ENCODE data around the gene PCNT. TPM values are rescaled to one million over a fixed set of nuclear protein-coding genes. Genes with fewer than 3 reads are reported as not detected.

The PCNT gene
- polyA plus RNA-seq, 1 experiment = 8.5 TPM

DNA sequence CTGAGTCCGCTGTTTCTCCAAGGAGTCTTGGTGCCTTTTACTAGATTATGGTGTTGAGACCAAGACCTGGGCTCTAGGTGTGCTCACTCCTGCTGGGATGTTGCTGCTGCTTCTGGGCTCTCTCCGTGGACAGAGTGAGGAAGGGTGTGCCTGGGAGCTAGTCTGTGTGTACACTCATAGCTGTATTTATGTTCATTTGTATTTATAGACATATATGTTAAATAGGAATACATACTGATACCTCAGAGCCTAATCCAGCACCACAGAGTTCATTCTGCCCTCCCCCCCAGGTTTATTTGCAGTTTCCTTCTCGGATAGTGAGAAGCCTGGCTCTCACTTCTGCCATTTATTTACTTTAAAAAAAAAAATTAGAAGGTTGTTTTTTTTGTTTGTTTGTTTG, 12.6 kb downstream of the PCNT start:
- TF ChIP-seq CTCF (IDR thresholded peaks at IDR 0.05; ENCODE audit: low read depth, low read length) = no peak
- POLR2A ChIA-PET = interaction anchor here (0.6 kb wide), 1 partner anchor 80 kb away, joined by 9 read pairs; no protein-coding TSS in a partner anchor

GRCh38 chr21:46340998-46341397, 17.0 kb downstream of the PCNT start:
- Histone ChIP-seq H3K27me3 (ENCODE audit: control insufficient read depth, insufficient read depth, low read length) (no peaks in the 10 kb centered on the region), H3K4me3 (ENCODE audit: low read depth, low read length) (no peak overlapping the region), H3K27ac (ENCODE audit: low read depth, low read length) (no peak overlapping the region), H3K9me3 (ENCODE audit: control insufficient read depth, insufficient read depth, low read length) (no peaks in the 10 kb centered on the region)
- DNase-seq (ENCODE audit: low read depth, low spot score) = no peak
- ChIA-PET CTCF (interaction anchor here (1.0 kb wide), 1 partner anchor 298 kb away, joined by 4 read pairs; no protein-coding TSS in a partner anchor), POLR2A (no interaction called here)
- TF ChIP-seq CTCF (IDR thresholded peaks at IDR 0.05; ENCODE audit: low read depth, low read length) = no peak

More for the DNA sequence above, 12.6 kb downstream of the PCNT start:
- no peak for DNase-seq (ENCODE audit: low read depth, low spot score)
- CTCF ChIA-PET = no interaction called here
- Histone ChIP-seq H3K4me3 (ENCODE audit: low read depth, low read length) (no peak overlapping the region), H3K27me3 (ENCODE audit: control insufficient read depth, insufficient read depth, low read length) (no peaks in the 10 kb centered on the region), H3K9me3 (ENCODE audit: control insufficient read depth, insufficient read depth, low read length) (no peaks in the 10 kb centered on the region), H3K27ac (ENCODE audit: low read depth, low read length) (no peak overlapping the region)

- POLR2A ChIA-PET = no interaction called here
- Histone ChIP-seq H3K27ac (ENCODE audit: low read depth, low read length) (no peak overlapping the region), H3K27me3 (ENCODE audit: control insufficient read depth, insufficient read depth, low read length) (no peaks in the 10 kb centered on the region), H3K9me3 (ENCODE audit: control insufficient read depth, insufficient read depth, low read length) (no peaks in the 10 kb centered on the region), H3K4me3 (ENCODE audit: low read depth, low read length) (no peak overlapping the region)
- TF ChIP-seq CTCF (IDR thresholded peaks at IDR 0.05; ENCODE audit: low read depth, low read length) = no peak
- CTCF ChIA-PET = no interaction called here
- DNase-seq (ENCODE audit: low read depth, low spot score) = no peak
Measured at GRCh38 chr21:46344219-46344915, 20.4 kb downstream of the PCNT start.

DNA sequence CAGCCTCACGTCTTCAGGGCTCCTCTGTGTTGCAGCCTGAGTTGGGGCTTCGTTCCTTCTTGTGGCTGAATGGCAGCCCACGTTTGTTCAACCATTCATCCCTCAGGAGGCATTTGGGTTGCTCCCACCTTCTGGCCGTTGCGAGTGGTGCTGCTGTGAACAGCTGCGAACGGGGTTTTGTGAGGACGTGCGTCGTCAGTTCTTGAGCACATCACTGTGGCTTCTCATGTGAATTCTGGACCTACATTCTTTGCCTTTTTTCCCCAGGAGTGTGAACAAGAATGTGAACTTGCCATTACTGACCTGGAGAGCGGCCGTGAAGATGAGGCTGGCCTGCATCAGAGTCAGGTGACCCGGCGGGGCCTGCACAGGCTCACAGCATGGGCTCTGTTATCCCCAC, 21.9 kb downstream of the PCNT start:
- no peak overlapping the region for H3K27ac ChIP-seq (ENCODE audit: low read depth, low read length)
- H3K27me3 ChIP-seq (ENCODE audit: control insufficient read depth, insufficient read depth, low read length) = no peaks in the 10 kb centered on the region
- DNase-seq (ENCODE audit: low read depth, low spot score) = no peak
- H3K4me3 ChIP-seq (ENCODE audit: low read depth, low read length) = no peak overlapping the region
- TF ChIP-seq CTCF (IDR thresholded peaks at IDR 0.05; ENCODE audit: low read depth, low read length) = no peak
- H3K9me3 ChIP-seq (ENCODE audit: control insufficient read depth, insufficient read depth, low read length) = no peaks in the 10 kb centered on the region
- CTCF ChIA-PET = no interaction called here
- POLR2A ChIA-PET = no interaction called here

DNA sequence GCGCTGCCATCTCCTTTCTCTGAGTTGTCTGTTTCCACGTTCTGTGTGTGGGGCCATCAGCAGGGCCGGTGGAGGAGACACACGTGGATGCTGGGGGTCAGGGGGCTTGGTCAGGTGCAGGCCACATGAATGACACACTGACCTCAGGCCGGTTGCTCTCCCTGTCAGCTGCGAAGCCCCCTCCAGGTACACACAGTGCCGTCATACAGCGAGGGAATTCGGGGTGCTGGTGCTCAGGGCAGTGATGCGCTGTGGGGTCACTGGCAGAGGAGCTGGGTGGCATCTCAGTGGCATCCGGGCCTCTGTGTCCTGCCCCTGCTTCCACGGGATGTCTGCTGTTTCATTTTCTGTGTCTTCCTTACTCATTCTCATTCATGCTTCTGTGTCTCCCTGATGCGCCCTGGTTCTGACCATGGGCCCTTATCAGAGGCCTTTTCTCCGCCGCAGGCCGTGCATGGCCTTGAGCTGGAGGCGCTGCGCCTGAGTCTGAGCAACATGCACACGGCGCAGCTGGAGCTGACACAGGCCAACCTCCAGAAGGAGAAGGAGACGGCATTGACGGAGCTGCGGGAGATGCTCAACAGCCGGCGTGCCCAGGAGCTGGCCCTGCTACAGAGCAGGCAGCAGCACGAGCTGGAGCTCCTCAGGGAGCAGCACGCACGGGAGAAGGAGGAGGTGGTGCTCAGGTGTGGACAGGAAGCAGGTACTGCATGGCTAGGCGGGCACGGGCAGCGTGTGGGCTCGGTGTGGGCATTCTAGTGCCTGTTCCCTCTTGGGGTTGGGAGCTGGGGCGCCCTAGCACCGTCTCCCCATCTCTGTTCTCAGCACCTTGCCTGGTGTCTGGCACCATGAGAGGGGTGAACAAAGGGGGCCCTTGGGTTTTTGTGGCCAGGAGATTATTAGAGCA, 22.6 kb downstream of the PCNT start:
- H3K4me3 ChIP-seq (ENCODE audit: low read depth, low read length) = no peak overlapping the region
- ChIA-PET CTCF (no interaction called here), POLR2A (no interaction called here)
- H3K27me3 ChIP-seq (ENCODE audit: control insufficient read depth, insufficient read depth, low read length) = no peaks in the 10 kb centered on the region
- TF ChIP-seq CTCF (IDR thresholded peaks at IDR 0.05; ENCODE audit: low read depth, low read length) = no peak
- no peaks in the 10 kb centered on the region for H3K9me3 ChIP-seq (ENCODE audit: control insufficient read depth, insufficient read depth, low read length)
- no peak overlapping the region for H3K27ac ChIP-seq (ENCODE audit: low read depth, low read length)
- DNase-seq (ENCODE audit: low read depth, low spot score) = no peak
